K562 (cell line): ENCODE data around the gene TRIM47. TPM values are rescaled to one million over a fixed set of nuclear protein-coding genes. Genes with fewer than 3 reads are reported as not detected.

Experiments
- CREB1 ChIP-seq, 2 experiments: sonication (generic) in 1 of 2; formaldehyde crosslinking in 1 of 2; IDR thresholded peaks; 2 replicates each; pipeline versions ENCODE4 v1.6.1 to v1.8.0; 2012 to 2022; ENCODE audit warnings: inconsistent platforms in 1 of 2, mild to moderate bottlenecking in 1 of 2, missing genetic modification reagents in 1 of 2, moderate library complexity in 1 of 2
- DDX20 ChIP-seq: fragments of 450-650 bp; IDR thresholded peaks from 2 replicates; pipeline ENCODE4 v1.6.1; 2016; ENCODE audit warnings: missing genetic modification characterization, low read depth, mild to moderate bottlenecking, missing compliant biosample characterization, moderate library complexity
- JUNB ChIP-seq: fragments of 450-650 bp; formaldehyde crosslinking; conservative IDR thresholded peaks from 2 replicates; pipeline ENCODE4 v1.4.0; 2020; ENCODE audit warnings: mild to moderate bottlenecking
- KAT2B ChIP-seq: IDR thresholded peaks from one replicate; pipeline ENCODE4 v1.6.1; 2012; ENCODE audit warnings: low read depth, mild to moderate bottlenecking, control low read depth, inconsistent platforms, low read length, moderate library complexity
- L3MBTL2 ChIP-seq: fragments of 450-650 bp; IDR thresholded peaks from 2 replicates; pipeline ENCODE4 v1.6.1; 2016; ENCODE audit warnings: mild to moderate bottlenecking, moderate library complexity
- NR2F6 ChIP-seq: fragments of 450-650 bp; formaldehyde crosslinking; IDR thresholded peaks from 2 replicates; pipeline ENCODE4 v1.4.0; 2020; ENCODE audit warnings: mild to moderate bottlenecking
- POU5F1 ChIP-seq: fragments of 150-350 bp; IDR thresholded peaks from 2 replicates; pipeline ENCODE4 v1.6.1; 2014; ENCODE audit warnings: borderline replicate concordance, low read length, low read depth, mild to moderate bottlenecking; ENCODE audit not compliant: partially characterized antibody
- PTTG1 ChIP-seq: fragments of 450-650 bp; IDR thresholded peaks from 2 replicates; pipeline ENCODE4 v1.6.1; 2016; ENCODE audit warnings: low read depth, mild to moderate bottlenecking, missing genetic modification characterization, missing compliant biosample characterization
- RCOR1 ChIP-seq, 2 experiments: IDR thresholded peaks; 2 replicates each; pipeline ENCODE4 v1.6.1; 2012; ENCODE audit warnings: low read depth in 2 of 2, low read length in 2 of 2, borderline replicate concordance in 1 of 2, improper control_type of control experiment in 1 of 2
- SUPT5H ChIP-seq: fragments of 450-650 bp; IDR thresholded peaks from 2 replicates; pipeline ENCODE4 v1.6.1; 2016
- WHSC1 ChIP-seq: IDR thresholded peaks from one replicate; pipeline ENCODE4 v1.6.1; 2012; ENCODE audit warnings: low read length, control low read depth, inconsistent platforms
- polyA plus RNA-seq, 8 experiments: library from polyadenylated mRNA; depleted of rRNA in 4 of 8; stranded (reverse) in 5 of 8; unstranded in 3 of 8; fragments of >200 nt; fragmentation: Nextera tagmentation in 2 of 8; fragmentation: Illumina TruSeq in 1 of 8; extraction: Ambion mirVana in 2 of 8; extraction: Trizol in 1 of 8; gene quantifications; 2 replicates each; pipeline versions ENCODE4 v1.2.1 to v1.2.3, GENCODE V29; 2011 to 2014; ENCODE audit warnings: inconsistent platforms in 1 of 8, missing spikeins in 1 of 8
- total RNA-seq, 7 experiments: library from RNA; depleted of rRNA in 6 of 7; stranded (reverse); fragments of >200 nt in 6 of 7; fragmentation: Illumina TruSeq in 2 of 7; extraction: Trizol in 2 of 7; gene quantifications; 2 replicates each; pipeline versions ENCODE4 v1.2.1 to v1.2.3, GENCODE V29; 2011 to 2021; ENCODE audit warnings: low replicate concordance in 1 of 7
- TF ChIP-seq, protein P1 (sequence below), 2 experiments: fragments of 450-650 bp; formaldehyde crosslinking in 1 of 2; IDR thresholded peaks; 2 replicates each; pipeline versions ENCODE4 v1.4.0 to v1.6.1; 2014 to 2020; ENCODE audit warnings: mild to moderate bottlenecking in 2 of 2, borderline replicate concordance in 1 of 2, low read depth in 1 of 2
- TF ChIP-seq, protein P2 (sequence below): sonication (generic); formaldehyde crosslinking; IDR thresholded peaks from 2 replicates; pipeline ENCODE4 v1.4.0; 2020; ENCODE audit warnings: mild to moderate bottlenecking, missing genetic modification reagents
- TF ChIP-seq, protein P3 (sequence below), 3 experiments: IDR thresholded peaks in 2 of 3; conservative IDR thresholded peaks in 1 of 3; 2 replicates each; pipeline ENCODE4 v1.5.1; 2011 to 2012; ENCODE audit warnings: low read length in 3 of 3, mild to moderate bottlenecking in 3 of 3, control low read depth in 2 of 3, improper control_type of control experiment in 1 of 3, inconsistent platforms in 1 of 3, low read depth in 1 of 3, mixed read lengths in 1 of 3, moderate library complexity in 1 of 3; ENCODE audit not compliant: insufficient read depth in 2 of 3

The TRIM47 gene
- total and polyA plus RNA-seq, 9 of the 15 experiments (the other 6 are each of a cell fraction or from before 2014, with no cell fraction given), result 0.56 to 6.1 (median 3.2) TPM

DNA sequence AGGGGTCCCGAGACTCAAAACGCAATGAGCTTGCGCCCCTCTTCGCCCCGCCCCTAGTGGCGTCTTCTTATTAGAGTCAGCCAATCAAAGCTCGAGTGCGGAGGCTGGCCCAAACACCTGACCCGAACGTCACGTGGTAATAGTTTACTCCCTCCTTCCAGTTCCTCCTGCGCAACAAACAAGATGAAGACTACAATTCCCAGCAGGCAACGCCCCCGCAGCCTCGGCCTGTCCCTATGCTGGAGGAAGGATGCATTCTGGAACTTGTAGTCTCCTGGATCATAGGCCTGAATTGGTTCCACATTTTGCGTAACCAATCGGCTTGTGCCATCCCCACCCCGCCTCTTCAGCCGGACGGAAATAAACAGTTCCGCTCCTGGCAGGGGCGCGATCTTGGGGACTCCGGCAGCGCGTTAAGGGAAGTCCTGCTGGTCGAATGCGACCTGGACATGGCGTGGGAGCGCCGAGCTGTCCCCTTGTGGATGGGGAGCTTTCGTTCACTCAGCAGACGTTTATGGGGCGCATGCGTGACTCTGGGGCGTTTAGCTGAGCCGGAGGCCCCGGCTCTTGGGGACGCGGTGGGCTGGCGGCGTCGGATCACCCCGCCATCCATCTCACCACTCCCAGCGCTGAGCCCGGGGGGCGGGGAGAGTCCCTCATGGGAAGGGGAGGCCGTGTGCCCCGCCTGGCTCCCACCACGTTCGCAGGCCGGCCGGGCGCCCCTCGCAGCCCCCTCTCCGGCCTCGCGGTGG is 22.9 kb downstream of the TRIM47 start, which contains the start of gene WBP2 (continued):
- TF ChIP-seq, protein P1, sequence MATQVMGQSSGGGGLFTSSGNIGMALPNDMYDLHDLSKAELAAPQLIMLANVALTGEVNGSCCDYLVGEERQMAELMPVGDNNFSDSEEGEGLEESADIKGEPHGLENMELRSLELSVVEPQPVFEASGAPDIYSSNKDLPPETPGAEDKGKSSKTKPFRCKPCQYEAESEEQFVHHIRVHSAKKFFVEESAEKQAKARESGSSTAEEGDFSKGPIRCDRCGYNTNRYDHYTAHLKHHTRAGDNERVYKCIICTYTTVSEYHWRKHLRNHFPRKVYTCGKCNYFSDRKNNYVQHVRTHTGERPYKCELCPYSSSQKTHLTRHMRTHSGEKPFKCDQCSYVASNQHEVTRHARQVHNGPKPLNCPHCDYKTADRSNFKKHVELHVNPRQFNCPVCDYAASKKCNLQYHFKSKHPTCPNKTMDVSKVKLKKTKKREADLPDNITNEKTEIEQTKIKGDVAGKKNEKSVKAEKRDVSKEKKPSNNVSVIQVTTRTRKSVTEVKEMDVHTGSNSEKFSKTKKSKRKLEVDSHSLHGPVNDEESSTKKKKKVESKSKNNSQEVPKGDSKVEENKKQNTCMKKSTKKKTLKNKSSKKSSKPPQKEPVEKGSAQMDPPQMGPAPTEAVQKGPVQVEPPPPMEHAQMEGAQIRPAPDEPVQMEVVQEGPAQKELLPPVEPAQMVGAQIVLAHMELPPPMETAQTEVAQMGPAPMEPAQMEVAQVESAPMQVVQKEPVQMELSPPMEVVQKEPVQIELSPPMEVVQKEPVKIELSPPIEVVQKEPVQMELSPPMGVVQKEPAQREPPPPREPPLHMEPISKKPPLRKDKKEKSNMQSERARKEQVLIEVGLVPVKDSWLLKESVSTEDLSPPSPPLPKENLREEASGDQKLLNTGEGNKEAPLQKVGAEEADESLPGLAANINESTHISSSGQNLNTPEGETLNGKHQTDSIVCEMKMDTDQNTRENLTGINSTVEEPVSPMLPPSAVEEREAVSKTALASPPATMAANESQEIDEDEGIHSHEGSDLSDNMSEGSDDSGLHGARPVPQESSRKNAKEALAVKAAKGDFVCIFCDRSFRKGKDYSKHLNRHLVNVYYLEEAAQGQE (IDR thresholded peaks at IDR 0.05; ENCODE audit: borderline replicate concordance), result peak; percentile 90
- TF ChIP-seq, protein P1 (CRISPR knock-in tag; IDR thresholded peaks at IDR 0.05; ENCODE audit: low read depth), result peak; percentile 79; the same call in 1 of the 2 replicates
- TF ChIP-seq, protein P2, sequence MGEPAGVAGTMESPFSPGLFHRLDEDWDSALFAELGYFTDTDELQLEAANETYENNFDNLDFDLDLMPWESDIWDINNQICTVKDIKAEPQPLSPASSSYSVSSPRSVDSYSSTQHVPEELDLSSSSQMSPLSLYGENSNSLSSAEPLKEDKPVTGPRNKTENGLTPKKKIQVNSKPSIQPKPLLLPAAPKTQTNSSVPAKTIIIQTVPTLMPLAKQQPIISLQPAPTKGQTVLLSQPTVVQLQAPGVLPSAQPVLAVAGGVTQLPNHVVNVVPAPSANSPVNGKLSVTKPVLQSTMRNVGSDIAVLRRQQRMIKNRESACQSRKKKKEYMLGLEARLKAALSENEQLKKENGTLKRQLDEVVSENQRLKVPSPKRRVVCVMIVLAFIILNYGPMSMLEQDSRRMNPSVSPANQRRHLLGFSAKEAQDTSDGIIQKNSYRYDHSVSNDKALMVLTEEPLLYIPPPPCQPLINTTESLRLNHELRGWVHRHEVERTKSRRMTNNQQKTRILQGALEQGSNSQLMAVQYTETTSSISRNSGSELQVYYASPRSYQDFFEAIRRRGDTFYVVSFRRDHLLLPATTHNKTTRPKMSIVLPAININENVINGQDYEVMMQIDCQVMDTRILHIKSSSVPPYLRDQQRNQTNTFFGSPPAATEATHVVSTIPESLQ, result peak; percentile 71; the same call in 1 of the 2 replicates
- TF ChIP-seq KAT2B (no peak), SUPT5H (peak; percentile 95), JUNB (CRISPR knock-in tag) (no peak; the same call in 1 of the 2 replicates), POU5F1 (no peak), WHSC1 (no peak), NR2F6 (CRISPR knock-in tag) (0 out of 2 replicates have a peak, but pooled peaks have one; percentile 6), DDX20 (no peak), CREB1 (IDR thresholded peaks at IDR 0.05) (peak; percentile 72), CREB1 (CRISPR knock-in tag; IDR thresholded peaks at IDR 0.05) (peak; percentile 80), L3MBTL2 (peak; percentile 96), RCOR1 (IDR thresholded peaks at IDR 0.05; ENCODE audit: borderline replicate concordance in 1 of 2, low read depth in 2 of 2, low read length in 2 of 2) (peak in 1 of 2 experiments; percentile 23; a peak in 2 of 4 replicates), PTTG1 (tag) (no peak)
- TF ChIP-seq, protein P3, sequence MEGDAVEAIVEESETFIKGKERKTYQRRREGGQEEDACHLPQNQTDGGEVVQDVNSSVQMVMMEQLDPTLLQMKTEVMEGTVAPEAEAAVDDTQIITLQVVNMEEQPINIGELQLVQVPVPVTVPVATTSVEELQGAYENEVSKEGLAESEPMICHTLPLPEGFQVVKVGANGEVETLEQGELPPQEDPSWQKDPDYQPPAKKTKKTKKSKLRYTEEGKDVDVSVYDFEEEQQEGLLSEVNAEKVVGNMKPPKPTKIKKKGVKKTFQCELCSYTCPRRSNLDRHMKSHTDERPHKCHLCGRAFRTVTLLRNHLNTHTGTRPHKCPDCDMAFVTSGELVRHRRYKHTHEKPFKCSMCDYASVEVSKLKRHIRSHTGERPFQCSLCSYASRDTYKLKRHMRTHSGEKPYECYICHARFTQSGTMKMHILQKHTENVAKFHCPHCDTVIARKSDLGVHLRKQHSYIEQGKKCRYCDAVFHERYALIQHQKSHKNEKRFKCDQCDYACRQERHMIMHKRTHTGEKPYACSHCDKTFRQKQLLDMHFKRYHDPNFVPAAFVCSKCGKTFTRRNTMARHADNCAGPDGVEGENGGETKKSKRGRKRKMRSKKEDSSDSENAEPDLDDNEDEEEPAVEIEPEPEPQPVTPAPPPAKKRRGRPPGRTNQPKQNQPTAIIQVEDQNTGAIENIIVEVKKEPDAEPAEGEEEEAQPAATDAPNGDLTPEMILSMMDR (IDR thresholded peaks at IDR 0.05 in 2 of 3, conservative IDR thresholded peaks at IDR 0.05 in 1 of 3; ENCODE audit: insufficient read depth in 2 of 3, low read depth in 1 of 3, low read length in 3 of 3), result peak; percentile 18 to 66 (median 59); a peak in 5 of 6 replicates
